Retinal pigment epithelial cell (primary cell): ENCODE data around the gene SLC15A4.

Experiments
- DNase-seq: peaks from one replicate; pipeline ENCODE4 v3.0.0-alpha.2; 2010; ENCODE audit warnings: low read depth
- H3K4me3 ChIP-seq: 2 replicates; pipeline ENCODE4 v1.5.1; 2011; ENCODE audit warnings: mild to moderate bottlenecking, low read length, control low read depth, moderate library complexity
- TF ChIP-seq, protein P1 (sequence below): conservative IDR thresholded peaks from 2 replicates; pipeline ENCODE4 v1.5.1; 2011; ENCODE audit warnings: low read depth, low read length, control low read depth, inconsistent platforms

SLC15A4 gene

DNA sequence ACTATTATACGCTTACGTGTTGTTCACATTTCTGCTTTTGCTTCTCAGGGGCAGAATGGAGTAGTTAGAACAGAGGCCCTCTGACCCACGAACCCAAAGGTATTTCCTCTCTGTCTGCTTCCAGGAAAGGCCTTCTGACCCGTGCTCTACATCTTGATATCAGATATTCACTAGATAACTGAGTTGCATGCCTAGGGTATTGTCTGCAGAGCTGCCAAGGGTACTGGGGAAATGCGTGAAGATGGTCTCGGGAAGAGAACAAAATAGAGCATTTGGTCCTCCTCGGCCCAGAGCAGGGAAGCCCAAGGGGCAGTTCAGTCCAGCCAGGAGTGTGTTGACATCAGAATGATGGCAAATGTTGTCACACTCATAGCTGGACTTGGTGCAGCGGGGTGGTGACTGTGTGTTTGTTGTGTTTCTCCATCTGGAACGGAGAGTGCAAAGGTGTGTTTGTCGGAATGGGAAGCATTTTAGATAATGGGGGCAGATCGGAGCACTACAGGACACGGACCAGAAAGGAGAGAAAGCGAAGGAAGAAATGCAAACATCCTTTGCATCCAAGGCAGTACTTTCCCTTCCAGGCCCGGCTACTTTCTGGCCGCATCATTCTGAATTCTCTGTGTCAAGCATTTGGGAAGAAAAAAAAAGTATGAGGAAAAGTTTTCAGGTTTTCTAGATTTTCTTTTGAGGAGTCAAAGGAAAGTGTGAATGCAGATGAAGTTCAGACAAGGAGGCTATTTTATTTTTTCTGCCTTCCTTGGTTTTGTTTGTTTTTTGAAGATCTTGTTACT is 37.7 kb upstream of the SLC15A4 start:
- no peak overlapping the region for H3K4me3 ChIP-seq
- TF ChIP-seq, protein P1, sequence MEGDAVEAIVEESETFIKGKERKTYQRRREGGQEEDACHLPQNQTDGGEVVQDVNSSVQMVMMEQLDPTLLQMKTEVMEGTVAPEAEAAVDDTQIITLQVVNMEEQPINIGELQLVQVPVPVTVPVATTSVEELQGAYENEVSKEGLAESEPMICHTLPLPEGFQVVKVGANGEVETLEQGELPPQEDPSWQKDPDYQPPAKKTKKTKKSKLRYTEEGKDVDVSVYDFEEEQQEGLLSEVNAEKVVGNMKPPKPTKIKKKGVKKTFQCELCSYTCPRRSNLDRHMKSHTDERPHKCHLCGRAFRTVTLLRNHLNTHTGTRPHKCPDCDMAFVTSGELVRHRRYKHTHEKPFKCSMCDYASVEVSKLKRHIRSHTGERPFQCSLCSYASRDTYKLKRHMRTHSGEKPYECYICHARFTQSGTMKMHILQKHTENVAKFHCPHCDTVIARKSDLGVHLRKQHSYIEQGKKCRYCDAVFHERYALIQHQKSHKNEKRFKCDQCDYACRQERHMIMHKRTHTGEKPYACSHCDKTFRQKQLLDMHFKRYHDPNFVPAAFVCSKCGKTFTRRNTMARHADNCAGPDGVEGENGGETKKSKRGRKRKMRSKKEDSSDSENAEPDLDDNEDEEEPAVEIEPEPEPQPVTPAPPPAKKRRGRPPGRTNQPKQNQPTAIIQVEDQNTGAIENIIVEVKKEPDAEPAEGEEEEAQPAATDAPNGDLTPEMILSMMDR: no peak
- no peak for DNase-seq

DNA sequence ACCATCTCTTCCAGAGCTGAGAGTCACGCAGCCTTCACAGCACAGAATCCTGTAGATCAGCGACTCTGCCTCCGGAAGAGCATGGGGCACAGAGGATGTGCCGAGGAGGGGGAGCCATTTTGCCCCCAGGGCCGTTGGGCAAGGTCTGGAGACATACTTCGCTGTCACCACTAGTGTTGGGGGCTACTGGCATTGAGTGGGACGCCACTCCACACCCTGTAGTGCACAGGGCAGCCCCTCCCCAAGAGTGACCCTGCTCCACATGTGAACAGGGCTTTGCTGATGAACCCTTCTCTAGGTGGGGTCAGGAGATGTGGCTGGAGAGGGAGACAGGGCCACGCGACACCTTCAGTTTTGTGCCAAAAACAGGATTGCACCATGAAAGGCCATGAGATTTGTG is 35.6 kb upstream of the SLC15A4 start:
- H3K4me3 ChIP-seq: no peak overlapping the region
- no peak for DNase-seq
- TF ChIP-seq, protein P1: no peak

DNA sequence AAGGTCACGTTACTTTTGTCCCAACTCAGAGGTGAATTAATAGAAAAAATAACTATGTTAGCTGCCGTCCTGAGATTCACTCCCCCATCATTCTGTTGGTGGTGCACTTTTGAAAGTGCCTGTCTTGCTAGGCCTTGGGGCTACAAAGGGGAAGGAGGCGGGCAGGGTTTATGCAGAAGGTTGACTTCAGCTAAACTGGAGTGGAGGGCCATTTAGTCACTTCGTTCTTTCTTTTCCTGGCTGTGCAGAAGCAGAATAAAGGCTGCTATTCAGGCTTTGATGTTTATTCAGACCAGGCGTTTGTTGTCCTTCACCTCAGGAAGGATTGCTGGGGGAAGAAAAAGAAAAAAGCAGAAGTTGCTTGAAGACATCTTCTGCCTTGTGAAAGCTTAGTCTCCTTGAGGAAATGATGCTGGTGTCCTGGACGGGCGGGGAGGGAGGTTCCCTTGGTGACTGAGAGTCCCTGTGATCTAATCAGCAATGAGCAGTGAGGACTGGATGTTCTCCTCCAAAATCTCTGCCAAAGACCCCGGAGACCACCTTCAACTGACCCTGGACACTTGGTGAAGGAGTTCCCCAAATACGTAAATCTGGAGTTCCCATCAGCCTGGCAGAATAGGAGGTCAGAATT is 33.5 kb upstream of the SLC15A4 start:
- no peak for DNase-seq
- H3K4me3 ChIP-seq: no peak overlapping the region
- TF ChIP-seq, protein P1: no peak

DNA sequence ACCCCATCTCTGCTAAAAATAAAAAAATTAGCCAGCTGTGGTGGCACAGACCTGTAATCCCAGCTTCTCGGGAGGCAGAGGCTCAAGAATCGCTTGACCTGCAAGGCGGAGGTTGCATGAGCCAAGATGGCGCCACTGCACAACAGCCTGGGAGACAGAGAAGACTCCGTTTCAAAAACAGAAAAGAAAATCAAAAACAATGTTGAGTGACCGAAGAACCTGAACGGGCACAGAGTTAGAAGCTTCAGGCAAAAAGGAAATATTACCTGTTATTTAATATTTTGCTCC is 33.0 kb upstream of the SLC15A4 start:
- TF ChIP-seq, protein P1: no peak
- no peak overlapping the region for H3K4me3 ChIP-seq
- DNase-seq: no peak

DNA sequence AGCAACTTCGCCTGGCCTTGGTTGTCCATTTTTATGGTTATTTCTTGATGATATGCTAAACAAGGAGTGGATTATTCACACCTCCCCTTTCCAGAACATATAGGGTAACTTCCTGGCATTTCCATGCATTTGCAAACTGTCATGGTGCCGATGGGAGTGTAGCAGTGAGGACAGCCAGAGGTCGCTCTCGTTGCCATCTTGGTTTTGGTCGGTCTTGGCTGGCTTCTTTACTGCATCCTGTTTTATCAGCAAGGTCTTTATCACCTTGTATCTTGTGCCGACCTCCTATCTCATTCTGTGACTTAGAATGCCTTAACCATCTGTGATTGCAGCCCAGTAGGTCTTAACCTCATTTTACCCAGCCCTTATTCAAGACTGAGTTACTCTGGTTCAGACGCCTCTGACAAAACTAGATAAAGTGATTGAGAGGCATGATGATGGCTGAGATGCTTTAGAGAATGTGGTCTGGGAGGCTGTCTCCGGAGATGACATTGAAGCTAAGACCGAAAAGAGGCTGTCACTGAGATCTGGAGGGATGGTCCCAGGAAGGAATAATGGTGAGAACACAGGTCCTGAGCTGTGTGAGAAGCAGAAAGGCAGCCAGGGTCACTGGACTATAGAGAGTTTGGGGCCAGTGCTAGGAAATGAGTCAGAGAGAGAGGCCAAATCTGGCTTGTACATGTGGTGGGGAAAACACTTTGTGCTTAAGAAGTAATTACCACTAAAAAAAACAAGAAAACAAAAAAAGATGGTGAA is 32.5 kb upstream of the SLC15A4 start:
- no peak for DNase-seq
- TF ChIP-seq, protein P1: no peak
- no peak overlapping the region for H3K4me3 ChIP-seq

DNA sequence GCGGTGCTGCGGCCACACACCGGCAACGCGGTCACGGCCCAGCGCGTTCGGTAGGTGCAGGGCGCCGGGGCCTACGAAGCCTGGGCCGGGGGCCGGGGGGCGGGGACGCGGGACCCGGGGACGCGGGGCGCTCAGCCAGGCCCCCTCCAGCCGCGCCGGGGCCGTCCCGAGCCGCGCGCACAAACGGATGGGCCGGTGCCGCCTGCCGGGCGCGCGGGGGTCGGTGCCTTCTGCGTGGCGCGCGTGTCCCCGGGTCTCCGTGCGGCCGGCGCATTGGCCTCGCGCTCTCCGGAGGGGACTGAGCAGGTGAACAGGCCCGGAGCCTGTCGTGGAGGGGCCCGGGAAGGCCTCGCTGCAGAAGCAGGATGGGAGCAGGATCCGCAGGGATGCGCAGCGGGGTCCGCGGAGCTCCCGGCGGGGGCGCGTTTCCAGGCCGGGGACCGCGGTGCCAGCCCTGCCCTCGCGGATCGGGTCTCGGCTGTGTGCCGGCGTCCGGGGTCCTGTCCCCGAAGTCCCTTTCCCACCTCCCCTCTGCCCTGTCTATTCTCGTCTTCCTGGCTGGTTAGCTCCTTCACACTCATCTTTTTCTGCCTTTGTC is 29.9 kb upstream of the SLC15A4 start:
- TF ChIP-seq, protein P1: no peak
- peak overlapping the region; percentile 14 for H3K4me3 ChIP-seq

More for the DNA sequence above, 29.9 kb upstream of the SLC15A4 start:
- no peak for DNase-seq
